ENCODE results near the gene SEC23B.

Gene SEC23B

DNA sequence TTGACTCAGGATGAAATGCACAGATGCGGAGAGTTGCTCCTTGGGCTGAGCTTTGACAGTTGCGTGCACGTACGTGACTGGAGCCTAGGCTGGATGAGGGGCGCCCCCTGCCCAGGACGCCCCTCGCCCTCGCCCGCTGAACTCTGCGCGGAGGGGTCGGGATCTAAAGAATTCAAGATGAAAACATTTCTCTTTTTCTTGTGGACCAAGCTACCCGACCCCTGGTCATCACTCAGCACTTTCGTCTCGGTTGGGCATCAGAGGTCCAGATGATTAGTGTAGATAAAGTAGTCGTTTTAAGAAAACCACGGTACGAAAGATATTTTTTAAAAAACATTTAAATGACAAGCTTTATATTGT, 80.8 kb downstream of the SEC23B start:
- no peak for DNase-seq (ENCODE audit: low read depth)

- peak; percentile 8 for DNase-seq (ENCODE audit: low read depth)
Measured at GRCh38 chr20:18589941-18590674, 82.4 kb downstream of the SEC23B start.

- no peak for DNase-seq (ENCODE audit: low read depth)
Measured at GRCh38 chr20:18596270-18596669, 88.5 kb downstream of the SEC23B start.

DNA sequence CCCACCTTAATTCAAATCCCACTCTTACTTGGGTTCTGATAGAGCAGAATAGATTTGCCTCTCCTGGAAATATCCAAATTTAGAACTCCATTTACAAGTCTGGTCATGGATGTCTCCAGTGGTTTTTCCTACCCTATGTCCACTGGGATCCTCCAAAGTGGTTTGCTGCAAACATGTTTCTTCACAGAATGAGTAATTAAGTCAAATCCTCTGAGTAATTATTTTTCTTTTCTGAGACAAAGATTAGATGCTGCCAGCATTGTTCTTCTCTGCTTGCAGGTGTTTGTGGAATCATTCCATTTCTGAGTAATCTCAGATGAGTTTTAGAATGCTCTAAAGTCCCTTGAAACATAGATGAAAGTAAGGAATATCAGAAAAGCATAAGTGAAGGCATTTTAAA, 102.0 kb downstream of the SEC23B start:
- DNase-seq (ENCODE audit: low read depth): no peak
